ENCODE results near the gene CPEB3. TPM values are rescaled to one million over a fixed set of nuclear protein-coding genes. Genes with fewer than 3 reads are reported as not detected.
"Not testable (repeated sequence)": the region's sequence is repeated elsewhere in the genome, so short reads cannot be mapped to it uniquely, and the experiment has no call there.

The CPEB3 gene
- total RNA-seq = 10 to 100 TPM in 1 of 9 donors, 1 to 10 TPM in 8; 4.1 to 13.4 (median 6.2) TPM
- polyA plus RNA-seq = 1 to 10 TPM; 1.6 to 6.4 (median 3.0) TPM
- long read RNA-seq, donor 1, partial matches to known transcripts = 23 of 23 reads
- long read RNA-seq, donor 1, other reads (novel, unspliced or antisense) = 0 of 23 reads
- long read RNA-seq, donor 2 = 0 reads
- long read RNA-seq, donor 3, partial matches to known transcripts = 25 of 54 reads
- long read RNA-seq, donor 3, other reads (novel, unspliced or antisense) = 29 of 54 reads
- long read RNA-seq, donor 4 = 0 reads
- long read RNA-seq, donor 5, partial matches to known transcripts = 3 of 5 reads
- long read RNA-seq, donor 5, other reads (novel, unspliced or antisense) = 2 of 5 reads
- long read RNA-seq, donor 6, partial matches to known transcripts = 0 of 2 reads
- long read RNA-seq, donor 6, other reads (novel, unspliced or antisense) = 2 of 2 reads
- long read RNA-seq, donor 7 = 0 reads
- long read RNA-seq, donor 8 = 0 reads
- long read RNA-seq, donor 9 = 0 reads
- long read RNA-seq, donor 10 = 0 reads

GRCh38 chr10:92290837-92291615, at the start of gene CPEB3, which contains the start of gene MARCHF5:
Gene CPEB3 (minus strand): TSS chr10:92291078. CDS start chr10:92240350, 50,728 bp downstream.
Gene MARCHF5 (plus strand): TSS chr10:92291167. CDS start chr10:92291495, 328 bp downstream.
- peak; percentile 96 to 99 (median 98) for DNase-seq
- TF ChIP-seq, protein P1, sequence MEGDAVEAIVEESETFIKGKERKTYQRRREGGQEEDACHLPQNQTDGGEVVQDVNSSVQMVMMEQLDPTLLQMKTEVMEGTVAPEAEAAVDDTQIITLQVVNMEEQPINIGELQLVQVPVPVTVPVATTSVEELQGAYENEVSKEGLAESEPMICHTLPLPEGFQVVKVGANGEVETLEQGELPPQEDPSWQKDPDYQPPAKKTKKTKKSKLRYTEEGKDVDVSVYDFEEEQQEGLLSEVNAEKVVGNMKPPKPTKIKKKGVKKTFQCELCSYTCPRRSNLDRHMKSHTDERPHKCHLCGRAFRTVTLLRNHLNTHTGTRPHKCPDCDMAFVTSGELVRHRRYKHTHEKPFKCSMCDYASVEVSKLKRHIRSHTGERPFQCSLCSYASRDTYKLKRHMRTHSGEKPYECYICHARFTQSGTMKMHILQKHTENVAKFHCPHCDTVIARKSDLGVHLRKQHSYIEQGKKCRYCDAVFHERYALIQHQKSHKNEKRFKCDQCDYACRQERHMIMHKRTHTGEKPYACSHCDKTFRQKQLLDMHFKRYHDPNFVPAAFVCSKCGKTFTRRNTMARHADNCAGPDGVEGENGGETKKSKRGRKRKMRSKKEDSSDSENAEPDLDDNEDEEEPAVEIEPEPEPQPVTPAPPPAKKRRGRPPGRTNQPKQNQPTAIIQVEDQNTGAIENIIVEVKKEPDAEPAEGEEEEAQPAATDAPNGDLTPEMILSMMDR (IDR thresholded peaks at IDR 0.05) = peak; percentile 74 to 97 (median 92)
- TF ChIP-seq POLR2A (IDR thresholded peaks at IDR 0.05) = peak; percentile 85 to 97
- no peaks in the 10 kb centered on the region for H3K9me3 ChIP-seq (replicated peaks in 1 of 3)
- peaks cover 9 to 19% of the 10 kb centered on the region in 2 donors for H3K4me1 ChIP-seq (replicated peaks in 1 of 2)
- peak within 1 kb of the TSS; percentile 94 to 99 (median 97) for H3K27ac ChIP-seq
- no peaks in the 10 kb centered on the region for H3K27me3 ChIP-seq
- WGBS, 4 donors = 0 to 1% (median 0%) methylated on average over 1 to 79 of the region's 79 CpGs
- intact Hi-C loops (cut with DNase I) = loop anchor here (5.0 to 10.0 kb wide), 3 partner anchors 49 to 206 kb away; no protein-coding TSS in a partner anchor
- peak within 1 kb of the TSS; percentile 78 to 93 (median 85) for H3K4me3 ChIP-seq
- peaks cover 0 to 13% of the 10 kb centered on the region in 2 donors for H3K36me3 ChIP-seq (replicated peaks in 1 of 2)

DNA sequence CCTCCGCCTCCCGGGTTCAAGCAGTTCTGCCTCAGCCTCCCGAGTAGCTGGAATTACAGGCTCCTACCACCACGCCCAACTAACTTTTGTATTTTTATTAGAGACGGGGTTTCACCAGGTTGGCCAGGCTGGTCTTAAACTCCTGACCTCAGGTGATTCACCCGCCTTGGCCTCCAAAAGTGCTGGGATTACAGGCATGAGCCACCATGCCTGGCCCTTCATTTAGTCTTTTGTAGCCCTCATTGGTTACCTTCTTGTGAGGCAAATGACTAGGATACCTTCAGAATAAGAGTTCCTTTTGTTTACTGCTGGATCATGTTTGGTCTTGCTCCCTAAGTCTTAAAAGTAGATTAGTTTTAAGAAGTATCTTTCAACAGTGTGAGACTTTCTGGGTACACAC, 39.0 kb upstream of the CPEB3 start:
- H3K36me3 ChIP-seq (replicated peaks in 1 of 2); intact Hi-C loops (cut with DNase I); H3K27ac ChIP-seq; H3K9me3 ChIP-seq (replicated peaks in 1 of 3); H3K4me3 ChIP-seq; H3K27me3 ChIP-seq: not testable (repeated sequence)
- 89 to 95% (median 91%) methylated on average over 6 of the region's 6 CpGs for WGBS, 4 donors
- peaks cover 0 to 30% of the 10 kb centered on the region in 2 donors for H3K4me1 ChIP-seq (replicated peaks in 1 of 2)
- DNase-seq = peak in 2 of 7 donors; percentile 16 to 20

DNA sequence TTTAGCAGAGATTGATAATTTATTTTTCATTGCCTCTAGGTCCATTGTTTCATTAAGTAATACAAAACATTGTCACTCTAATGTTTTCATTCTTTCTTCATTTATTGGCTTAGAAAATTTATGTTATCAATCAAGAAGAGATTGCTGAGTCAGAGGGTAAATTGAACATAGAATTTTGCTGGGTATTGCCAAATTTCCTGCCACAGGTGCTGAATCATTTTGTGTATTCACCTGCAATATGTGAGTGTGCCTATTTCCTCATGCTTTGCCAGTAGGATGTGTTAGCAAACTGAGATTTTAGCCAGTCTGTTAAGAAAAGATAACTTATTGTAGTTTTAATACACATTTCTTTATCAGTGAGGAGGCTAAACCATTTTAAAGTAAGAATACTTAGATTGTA, 38.1 kb upstream of the CPEB3 start:
- intact Hi-C loops (cut with DNase I) = no loop called here
- H3K9me3 ChIP-seq (replicated peaks in 1 of 3) = no peaks in the 10 kb centered on the region
- H3K27me3 ChIP-seq = no peaks in the 10 kb centered on the region
- no peaks in the 10 kb centered on the region for H3K36me3 ChIP-seq (replicated peaks in 1 of 2)
- H3K27ac ChIP-seq = no peak overlapping the region
- TF ChIP-seq POLR2A (IDR thresholded peaks at IDR 0.05) = no peak
- TF ChIP-seq, protein P1 (IDR thresholded peaks at IDR 0.05) = no peak
- H3K4me3 ChIP-seq = no peak overlapping the region
- peaks cover 0 to 30% of the 10 kb centered on the region in 2 donors for H3K4me1 ChIP-seq (replicated peaks in 1 of 2)
- DNase-seq = no peak

- intact Hi-C loops (cut with DNase I) = no loop called here
- Histone ChIP-seq H3K36me3 (replicated peaks in 1 of 2) (no peaks in the 10 kb centered on the region), H3K27me3 (no peaks in the 10 kb centered on the region), H3K9me3 (replicated peaks in 1 of 3) (no peaks in the 10 kb centered on the region), H3K4me1 (replicated peaks in 1 of 2) (peaks cover 0 to 30% of the 10 kb centered on the region in 2 donors), H3K4me3 (no peak overlapping the region), H3K27ac (peak overlapping the region in 4 of 5 donors; percentile 2 to 63 (median 16))
- 80 to 84% (median 81%) methylated on average over 3 of the region's 3 CpGs for WGBS, 4 donors
- TF ChIP-seq, protein P1 (IDR thresholded peaks at IDR 0.05) = no peak
- no peak for TF ChIP-seq POLR2A (IDR thresholded peaks at IDR 0.05)
- DNase-seq = no peak
These were observed 36.9 kb upstream of the CPEB3 start for GRCh38 chr10:92327445-92328433.

All from adrenal gland (tissue), 19 donors.